HUES64 (cell line): ENCODE measurements around the gene IL25. TPM values are rescaled to one million over a fixed set of nuclear protein-coding genes. Genes with fewer than 3 reads are reported as not detected.
"Not testable (repeated sequence)": the region's sequence is repeated elsewhere in the genome, so short reads cannot be mapped to it uniquely, and the experiment has no call there.

Experiments used
- H3K27ac ChIP-seq: 2 replicates; pipeline ENCODE4 v1.7.0; 2013; ENCODE audit warnings: low read depth, low read length, inconsistent platforms
- H3K27me3 ChIP-seq: 2 replicates; pipeline ENCODE4 v1.6.1; 2013; ENCODE audit warnings: mild to moderate bottlenecking, low read length; ENCODE audit not compliant: insufficient read depth
- H3K36me3 ChIP-seq: 2 replicates; pipeline ENCODE4 v1.6.1; 2013; ENCODE audit warnings: mild to moderate bottlenecking, low read length; ENCODE audit not compliant: insufficient read depth
- H3K4me1 ChIP-seq: 2 replicates; pipeline ENCODE4 v1.6.1; 2013; ENCODE audit warnings: mild to moderate bottlenecking, low read length, moderate library complexity; ENCODE audit not compliant: insufficient read depth
- H3K4me3 ChIP-seq: 2 replicates; pipeline ENCODE4 v1.5.1; 2013; ENCODE audit warnings: mild to moderate bottlenecking, low read length, moderate library complexity
- H3K9ac ChIP-seq: 2 replicates; pipeline ENCODE4 v1.6.1; 2013; ENCODE audit warnings: mild to moderate bottlenecking, low read depth, low read length
- H3K9me3 ChIP-seq: 2 replicates; pipeline ENCODE4 v1.6.1; 2013; ENCODE audit warnings: low read depth, low read length; ENCODE audit not compliant: insufficient read depth
- WGBS: fragments of 150-250, 120-280 bp; methylation state at CpG from one replicate; pipeline ENCODE4 v1.1.7; 2013; ENCODE audit warnings: missing lambda C conversion rate; 5-methylcytosine and 5-hydroxymethylcytosine counted together
- polyA plus RNA-seq, 2 experiments: library from polyadenylated mRNA; stranded (reverse); fragments of 50-300 nt; gene quantifications; one replicate each; pipeline ENCODE4 v1.2.3, GENCODE V29; 2013

The IL25 gene
- polyA plus RNA-seq (2013, experiment 1 of 2): not detected
- not detected for polyA plus RNA-seq (2013, experiment 2 of 2)

- WGBS: 76% methylated on average over 2 of the region's 2 CpGs
- no peaks in the 10 kb centered on the region for H3K9me3 ChIP-seq
- H3K4me3 ChIP-seq: no peak within 1 kb of the TSS
These were observed at the start of gene IL25 for GRCh38 chr14:23372509-23372908. Gene IL25, plus strand, starts transcription at chr14:23372809.

GRCh38 chr14:23323838-23324454, 48.7 kb upstream of the IL25 start:
- Histone ChIP-seq H3K9ac (no peak overlapping the region), H3K4me1 (peaks cover 10% of the 10 kb centered on the region), H3K27me3 (no peaks in the 10 kb centered on the region), H3K36me3 (peaks cover 38% of the 10 kb centered on the region), H3K4me3 (no peak overlapping the region), H3K9me3 (no peaks in the 10 kb centered on the region), H3K27ac (no peak overlapping the region)
- 96% methylated on average over 17 of the region's 18 CpGs for WGBS

More at GRCh38 chr14:23372509-23372908, at the start of gene IL25:
- Histone ChIP-seq H3K27ac (no peak within 1 kb of the TSS), H3K36me3 (no peaks in the 10 kb centered on the region), H3K27me3 (peaks cover 17% of the 10 kb centered on the region), H3K9ac (no peak within 1 kb of the TSS), H3K4me1 (no peaks in the 10 kb centered on the region)

GRCh38 chr14:23324455-23324846, 48.2 kb upstream of the IL25 start:
- Histone ChIP-seq H3K4me1 (peaks cover 10% of the 10 kb centered on the region), H3K9me3 (no peaks in the 10 kb centered on the region), H3K27ac (no peak overlapping the region), H3K36me3 (peaks cover 38% of the 10 kb centered on the region), H3K4me3 (no peak overlapping the region), H3K9ac (no peak overlapping the region), H3K27me3 (no peaks in the 10 kb centered on the region)
- WGBS: 90% methylated on average over 2 of the region's 2 CpGs

GRCh38 chr14:23324993-23325392, 47.6 kb upstream of the IL25 start:
- Histone ChIP-seq H3K4me3 (no peak overlapping the region), H3K27me3 (no peaks in the 10 kb centered on the region), H3K4me1 (peaks cover 6% of the 10 kb centered on the region), H3K9me3 (no peaks in the 10 kb centered on the region), H3K36me3 (peaks cover 38% of the 10 kb centered on the region), H3K27ac (no peak overlapping the region), H3K9ac (no peak overlapping the region)
- WGBS: 97% methylated on average over 5 of the region's 7 CpGs

- peaks cover 38% of the 10 kb centered on the region for H3K36me3 ChIP-seq
- not testable (repeated sequence) for H3K27ac ChIP-seq, H3K9ac ChIP-seq, H3K9me3 ChIP-seq, H3K4me1 ChIP-seq, H3K4me3 ChIP-seq, H3K27me3 ChIP-seq
- WGBS: no CpG with 5 or more reads among the region's 5 CpGs
These were observed 46.9 kb upstream of the IL25 start for GRCh38 chr14:23325746-23326145.

- WGBS: 86% methylated on average over 12 of the region's 13 CpGs
- no peak overlapping the region for H3K27ac ChIP-seq
These were observed 45.9 kb upstream of the IL25 start for GRCh38 chr14:23326491-23327332.

GRCh38 chr14:23327947-23328744, 44.5 kb upstream of the IL25 start:
- H3K36me3 ChIP-seq: peaks cover 30% of the 10 kb centered on the region
- H3K4me3 ChIP-seq: no peak overlapping the region
- no peaks in the 10 kb centered on the region for H3K27me3 ChIP-seq
- WGBS: 58% methylated on average over 4 of the region's 4 CpGs
- no peaks in the 10 kb centered on the region for H3K9me3 ChIP-seq
- H3K4me1 ChIP-seq: no peaks in the 10 kb centered on the region; the same call in 1 of the 2 replicates
- no peak overlapping the region for H3K27ac ChIP-seq
- no peak overlapping the region for H3K9ac ChIP-seq

More at GRCh38 chr14:23326491-23327332, 45.9 kb upstream of the IL25 start:
- Histone ChIP-seq H3K9ac (no peak overlapping the region), H3K27me3 (no peaks in the 10 kb centered on the region), H3K9me3 (no peaks in the 10 kb centered on the region), H3K4me3 (no peak overlapping the region), H3K4me1 (no peaks in the 10 kb centered on the region; the same call in 1 of the 2 replicates), H3K36me3 (peaks cover 38% of the 10 kb centered on the region)

- no peaks in the 10 kb centered on the region; the same call in 1 of the 2 replicates for H3K27me3 ChIP-seq
- H3K4me3 ChIP-seq: no peak overlapping the region
- H3K4me1 ChIP-seq: no peaks in the 10 kb centered on the region
- WGBS: 81% methylated on average over 5 of the region's 5 CpGs
- no peak overlapping the region for H3K9ac ChIP-seq
- H3K9me3 ChIP-seq: peaks cover 26% of the 10 kb centered on the region
- H3K27ac ChIP-seq: no peak overlapping the region
- no peaks in the 10 kb centered on the region for H3K36me3 ChIP-seq
These were observed 37.0 kb upstream of the IL25 start for GRCh38 chr14:23335623-23336022.

GRCh38 chr14:23339506-23340268, 32.9 kb upstream of the IL25 start:
- no peak overlapping the region for H3K9ac ChIP-seq
- no peaks in the 10 kb centered on the region for H3K36me3 ChIP-seq
- H3K27me3 ChIP-seq: no peaks in the 10 kb centered on the region; the same call in 1 of the 2 replicates
- no peaks in the 10 kb centered on the region for H3K4me1 ChIP-seq
- H3K4me3 ChIP-seq: no peak overlapping the region
- 74% methylated on average over 1 of the region's 1 CpG for WGBS
- no peak overlapping the region for H3K27ac ChIP-seq
- H3K9me3 ChIP-seq: peaks cover 34% of the 10 kb centered on the region

GRCh38 chr14:23344481-23344880, 28.1 kb upstream of the IL25 start:
- WGBS: 84% methylated on average over 3 of the region's 3 CpGs
- no peaks in the 10 kb centered on the region for H3K4me1 ChIP-seq

More at GRCh38 chr14:23344481-23344880, 28.1 kb upstream of the IL25 start:
- Histone ChIP-seq H3K27ac (no peak overlapping the region), H3K27me3 (no peaks in the 10 kb centered on the region), H3K9me3 (peaks cover 19% of the 10 kb centered on the region), H3K4me3 (no peak overlapping the region), H3K9ac (no peak overlapping the region), H3K36me3 (no peaks in the 10 kb centered on the region)
